HUES48 (cell line): ENCODE data around the gene KANSL1.

Source experiments
- H3K27ac ChIP-seq: one replicate; pipeline ENCODE4 v1.7.0; 2013; ENCODE audit warnings: low read depth, low read length, inconsistent platforms
- H3K27me3 ChIP-seq: 2 replicates; pipeline ENCODE4 v1.6.1; 2013; ENCODE audit warnings: mild to moderate bottlenecking, low read length; ENCODE audit not compliant: control insufficient read depth, insufficient read depth
- H3K36me3 ChIP-seq: 2 replicates; pipeline ENCODE4 v1.6.1; 2013; ENCODE audit warnings: low read length; ENCODE audit not compliant: control insufficient read depth, insufficient read depth
- H3K4me1 ChIP-seq: 2 replicates; pipeline ENCODE4 v1.6.1; 2013; ENCODE audit warnings: mild to moderate bottlenecking, low read length; ENCODE audit not compliant: control insufficient read depth, insufficient read depth
- H3K4me3 ChIP-seq: 2 replicates; pipeline ENCODE4 v1.5.1; 2013; ENCODE audit warnings: mild to moderate bottlenecking, low read depth, low read length
- H3K9ac ChIP-seq: 2 replicates; pipeline ENCODE4 v1.6.1; 2013; ENCODE audit warnings: mild to moderate bottlenecking, low read depth, low read length, moderate library complexity
- H3K9me3 ChIP-seq: 2 replicates; pipeline ENCODE4 v1.6.1; 2013; ENCODE audit warnings: low read length; ENCODE audit not compliant: control insufficient read depth, insufficient read depth

The KANSL1 gene

DNA sequence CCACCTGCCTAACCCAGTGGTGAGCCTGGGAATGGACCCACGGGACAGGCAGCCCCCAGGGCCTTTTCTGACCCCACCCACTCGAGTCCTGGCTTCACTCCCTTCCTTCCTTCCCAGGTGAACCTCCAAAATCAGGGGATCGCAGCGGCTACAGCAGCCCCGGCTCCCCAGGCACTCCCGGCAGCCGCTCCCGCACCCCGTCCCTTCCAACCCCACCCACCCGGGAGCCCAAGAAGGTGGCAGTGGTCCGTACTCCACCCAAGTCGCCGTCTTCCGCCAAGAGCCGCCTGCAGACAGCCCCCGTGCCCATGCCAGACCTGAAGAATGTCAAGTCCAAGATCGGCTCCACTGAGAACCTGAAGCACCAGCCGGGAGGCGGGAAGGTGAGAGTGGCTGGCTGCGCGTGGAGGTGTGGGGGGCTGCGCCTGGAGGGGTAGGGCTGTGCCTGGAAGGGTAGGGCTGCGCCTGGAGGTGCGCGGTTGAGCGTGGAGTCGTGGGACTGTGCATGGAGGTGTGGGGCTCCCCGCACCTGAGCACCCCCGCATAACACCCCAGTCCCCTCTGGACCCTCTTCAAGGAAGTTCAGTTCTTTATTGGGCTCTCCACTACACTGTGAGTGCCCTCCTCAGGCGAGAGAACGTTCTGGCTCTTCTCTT lies 196.8 kb downstream of the KANSL1 start:
- Histone ChIP-seq H3K27ac (no peak overlapping the region), H3K4me1 (peaks cover 7% of the 10 kb centered on the region; the same call in 1 of the 2 replicates), H3K9me3 (no peaks in the 10 kb centered on the region), H3K4me3 (no peak overlapping the region), H3K36me3 (no peaks in the 10 kb centered on the region), H3K27me3 (no peaks in the 10 kb centered on the region), H3K9ac (no peak overlapping the region)

DNA sequence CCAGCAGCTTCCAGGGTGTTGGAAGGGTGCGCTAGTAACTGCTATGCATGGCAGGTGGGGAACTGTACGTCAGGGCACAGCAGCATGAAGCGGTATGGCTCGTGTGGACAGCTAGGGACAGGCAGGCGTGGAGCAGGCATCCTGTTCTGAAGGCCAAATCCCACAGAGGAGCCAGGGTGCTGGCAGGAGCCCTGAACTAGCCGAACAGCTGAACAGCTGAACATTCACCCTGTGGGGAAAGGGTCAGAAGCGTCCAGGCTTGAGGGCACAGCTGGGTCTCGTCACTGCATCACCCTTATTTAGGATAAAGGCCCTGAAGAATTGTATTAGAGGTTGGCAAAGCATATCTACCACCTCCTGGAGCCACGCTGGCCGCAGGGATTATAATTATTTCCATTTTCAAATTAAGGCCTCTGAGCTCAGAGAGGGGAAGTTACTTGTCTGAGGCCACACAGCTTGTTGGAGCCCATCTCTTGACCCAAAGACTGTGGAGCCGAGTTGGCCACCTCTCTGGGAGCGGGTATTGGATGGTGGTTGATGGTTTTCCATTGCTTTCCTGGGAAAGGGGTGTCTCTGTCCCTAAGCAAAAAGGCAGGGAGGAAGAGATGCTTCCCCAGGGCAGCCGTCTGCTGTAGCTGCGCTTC lies 197.5 kb downstream of the KANSL1 start:
- Histone ChIP-seq H3K9me3 (no peaks in the 10 kb centered on the region), H3K36me3 (no peaks in the 10 kb centered on the region), H3K27me3 (no peaks in the 10 kb centered on the region), H3K4me3 (no peak overlapping the region), H3K27ac (no peak overlapping the region), H3K4me1 (peaks cover 7% of the 10 kb centered on the region; the same call in 1 of the 2 replicates), H3K9ac (no peak overlapping the region)

DNA sequence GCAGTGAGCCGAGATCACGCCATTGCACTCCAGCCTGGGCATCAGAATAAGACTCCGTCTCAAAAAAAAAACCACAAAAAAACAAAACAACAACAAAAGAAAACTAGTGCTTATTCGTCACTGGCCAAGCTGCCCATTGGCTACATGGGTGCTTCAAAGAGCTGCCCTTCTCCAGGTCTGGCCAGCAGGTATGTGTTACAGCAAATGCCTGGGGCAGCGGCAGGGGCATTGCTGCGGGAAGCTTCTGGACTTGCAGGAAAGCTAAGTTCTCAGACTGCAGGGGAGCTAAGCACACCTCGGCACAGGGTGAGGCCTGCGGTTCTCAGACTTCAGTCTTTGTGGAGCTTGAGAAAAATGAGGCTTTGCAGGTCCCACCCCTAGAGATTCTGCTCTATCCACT lies 198.2 kb downstream of the KANSL1 start:
- H3K27ac ChIP-seq = no peak overlapping the region
- H3K4me1 ChIP-seq = peaks cover 7% of the 10 kb centered on the region; the same call in 1 of the 2 replicates
- H3K27me3 ChIP-seq = no peaks in the 10 kb centered on the region
- no peaks in the 10 kb centered on the region for H3K36me3 ChIP-seq
- no peaks in the 10 kb centered on the region for H3K9me3 ChIP-seq
- no peak overlapping the region for H3K9ac ChIP-seq
- H3K4me3 ChIP-seq = no peak overlapping the region

DNA sequence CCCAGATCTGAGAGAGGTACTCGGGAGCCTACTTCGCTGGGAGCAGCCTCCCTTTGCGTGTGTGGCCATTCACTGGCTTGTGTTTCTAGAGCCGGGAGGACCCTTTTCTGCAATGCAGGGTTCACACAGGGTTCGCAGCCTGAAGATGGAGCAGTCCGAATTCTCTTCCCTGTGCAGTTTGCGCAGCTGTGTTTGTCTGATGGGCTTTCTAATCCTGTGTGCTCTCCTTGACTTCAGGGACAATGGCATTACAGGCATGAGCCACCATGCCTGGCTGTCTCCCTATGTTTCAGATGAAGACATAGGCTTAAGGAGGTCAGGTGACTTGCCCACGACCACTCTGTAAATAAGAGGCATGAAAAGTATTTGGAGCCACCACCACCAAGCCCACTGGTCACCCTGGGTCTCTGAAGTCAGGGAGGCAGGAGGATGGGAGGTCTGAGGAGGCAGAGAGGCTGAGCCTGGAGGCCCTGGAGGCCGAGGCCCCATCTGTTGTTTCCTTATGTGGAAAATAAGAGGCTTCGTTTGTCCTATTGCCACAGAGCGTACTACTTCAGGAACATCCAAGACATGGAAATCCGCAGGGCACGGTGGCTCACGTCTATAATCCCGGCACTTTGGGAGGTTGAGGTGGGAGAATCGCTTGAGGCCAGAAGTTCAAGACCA lies 199.1 kb downstream of the KANSL1 start:
- H3K27ac ChIP-seq = no peak overlapping the region
- no peaks in the 10 kb centered on the region for H3K36me3 ChIP-seq
- no peak overlapping the region for H3K4me3 ChIP-seq
- H3K9me3 ChIP-seq = no peaks in the 10 kb centered on the region
- no peak overlapping the region for H3K9ac ChIP-seq
- no peaks in the 10 kb centered on the region for H3K27me3 ChIP-seq
- H3K4me1 ChIP-seq = peaks cover 7% of the 10 kb centered on the region; the same call in 1 of the 2 replicates

DNA sequence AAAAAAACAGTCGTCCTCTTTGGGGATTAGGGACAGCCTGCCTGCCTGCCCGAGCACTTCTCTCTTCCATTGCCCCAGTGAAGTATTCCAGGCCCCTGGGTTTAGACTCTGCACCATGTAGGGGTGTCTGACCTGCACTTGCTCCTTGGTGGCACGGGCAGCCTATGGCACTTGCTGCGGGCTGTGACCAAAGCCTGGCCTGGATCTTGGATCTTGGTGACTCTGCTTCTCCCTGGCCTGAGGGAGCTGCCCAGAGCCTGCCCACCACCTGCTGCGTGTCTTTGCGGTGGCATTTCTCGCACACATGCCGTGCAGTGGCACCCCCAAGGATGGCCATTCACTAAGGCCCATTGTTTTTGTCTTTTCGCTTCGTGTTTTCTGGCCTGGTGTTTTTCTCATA lies 200.3 kb downstream of the KANSL1 start:
- Histone ChIP-seq H3K4me1 (peaks cover 7% of the 10 kb centered on the region; the same call in 1 of the 2 replicates), H3K27me3 (no peaks in the 10 kb centered on the region), H3K4me3 (no peak overlapping the region), H3K27ac (no peak overlapping the region), H3K36me3 (no peaks in the 10 kb centered on the region), H3K9me3 (no peaks in the 10 kb centered on the region), H3K9ac (no peak overlapping the region)

DNA sequence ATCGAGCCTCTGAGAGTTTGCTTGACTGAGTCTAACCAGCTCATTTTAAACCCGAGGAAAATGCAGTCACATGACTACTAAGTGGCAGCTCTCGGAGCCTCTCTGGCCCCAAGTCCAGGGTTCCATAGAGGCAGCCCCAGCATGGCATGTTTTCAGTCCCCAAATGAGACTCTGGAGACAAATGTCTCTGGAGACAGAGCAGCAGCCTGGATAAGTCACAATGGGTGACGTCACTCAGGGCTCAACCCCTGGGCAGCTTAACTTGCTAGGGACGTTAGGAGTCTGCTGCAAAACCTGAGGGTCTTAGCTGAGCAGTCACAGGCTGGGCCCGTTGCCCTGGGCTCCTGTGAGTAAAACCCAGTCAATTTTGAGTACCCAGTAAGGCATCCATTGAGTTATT lies 201.1 kb downstream of the KANSL1 start:
- Histone ChIP-seq H3K9ac (no peak overlapping the region), H3K4me3 (no peak overlapping the region), H3K36me3 (no peaks in the 10 kb centered on the region), H3K4me1 (peaks cover 7% of the 10 kb centered on the region; the same call in 1 of the 2 replicates), H3K27ac (no peak overlapping the region), H3K9me3 (no peaks in the 10 kb centered on the region), H3K27me3 (no peaks in the 10 kb centered on the region)

DNA sequence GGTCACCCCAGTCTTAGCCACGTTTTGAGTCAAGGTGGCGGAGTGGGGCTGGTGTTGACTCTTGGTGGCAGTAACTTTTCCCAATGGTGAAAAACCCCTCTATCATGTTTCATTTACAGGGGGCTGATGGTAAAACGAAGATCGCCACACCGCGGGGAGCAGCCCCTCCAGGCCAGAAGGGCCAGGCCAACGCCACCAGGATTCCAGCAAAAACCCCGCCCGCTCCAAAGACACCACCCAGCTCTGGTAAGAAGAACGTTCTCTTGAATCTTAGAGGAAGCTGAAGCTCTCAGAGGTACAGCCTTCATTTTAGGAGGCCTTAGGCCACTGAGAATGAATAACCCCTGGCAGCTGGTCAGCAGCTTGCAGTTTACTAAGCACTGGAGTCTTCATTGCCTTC lies 201.9 kb downstream of the KANSL1 start:
- no peaks in the 10 kb centered on the region for H3K9me3 ChIP-seq
- H3K4me3 ChIP-seq = no peak overlapping the region
- H3K27me3 ChIP-seq = no peaks in the 10 kb centered on the region
- no peak overlapping the region for H3K9ac ChIP-seq
- H3K36me3 ChIP-seq = no peaks in the 10 kb centered on the region
- no peak overlapping the region for H3K27ac ChIP-seq
- H3K4me1 ChIP-seq = peaks cover 7% of the 10 kb centered on the region; the same call in 1 of the 2 replicates

DNA sequence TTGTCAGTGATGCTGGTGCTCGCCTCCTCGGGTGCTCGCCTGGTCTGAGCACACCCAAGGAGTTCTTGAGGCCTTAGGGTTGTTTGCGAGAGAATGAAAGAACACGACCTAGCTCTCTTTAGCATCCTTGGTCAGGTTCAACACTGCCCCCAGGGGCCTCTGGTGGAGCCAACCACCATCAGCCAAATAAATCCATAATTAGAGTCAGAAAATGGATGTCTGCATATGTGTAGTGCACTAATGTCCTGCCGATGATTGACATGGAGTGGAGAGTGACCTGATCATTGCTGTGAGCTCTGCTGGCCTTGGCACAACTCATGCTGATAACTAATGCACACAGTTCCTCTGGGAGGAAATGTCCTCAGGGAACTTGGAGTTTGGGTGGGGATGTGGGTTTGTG lies 202.3 kb downstream of the KANSL1 start:
- H3K9ac ChIP-seq = no peak overlapping the region
- no peaks in the 10 kb centered on the region for H3K36me3 ChIP-seq
- no peak overlapping the region for H3K4me3 ChIP-seq
- H3K27ac ChIP-seq = no peak overlapping the region
- no peaks in the 10 kb centered on the region for H3K27me3 ChIP-seq
- no peaks in the 10 kb centered on the region for H3K9me3 ChIP-seq
- H3K4me1 ChIP-seq = peaks cover 7% of the 10 kb centered on the region; the same call in 1 of the 2 replicates

DNA sequence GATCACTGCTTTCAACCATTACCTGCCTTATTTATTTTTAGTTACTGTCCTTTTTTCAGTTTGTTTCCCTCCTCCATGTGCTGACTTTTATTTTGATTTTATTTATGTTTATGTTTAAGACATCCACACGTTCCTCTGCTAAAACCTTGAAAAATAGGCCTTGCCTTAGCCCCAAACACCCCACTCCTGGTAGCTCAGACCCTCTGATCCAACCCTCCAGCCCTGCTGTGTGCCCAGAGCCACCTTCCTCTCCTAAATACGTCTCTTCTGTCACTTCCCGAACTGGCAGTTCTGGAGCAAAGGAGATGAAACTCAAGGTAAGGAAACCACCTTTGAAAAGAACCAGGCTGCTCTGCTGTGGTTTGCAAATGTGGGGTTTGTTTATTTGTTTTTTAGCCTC lies 203.5 kb downstream of the KANSL1 start:
- no peaks in the 10 kb centered on the region for H3K9me3 ChIP-seq
- H3K4me3 ChIP-seq = no peak overlapping the region
- peaks cover 7% of the 10 kb centered on the region; the same call in 1 of the 2 replicates for H3K4me1 ChIP-seq
- H3K9ac ChIP-seq = no peak overlapping the region
- H3K27ac ChIP-seq = no peak overlapping the region
- H3K36me3 ChIP-seq = no peaks in the 10 kb centered on the region
- no peaks in the 10 kb centered on the region for H3K27me3 ChIP-seq

DNA sequence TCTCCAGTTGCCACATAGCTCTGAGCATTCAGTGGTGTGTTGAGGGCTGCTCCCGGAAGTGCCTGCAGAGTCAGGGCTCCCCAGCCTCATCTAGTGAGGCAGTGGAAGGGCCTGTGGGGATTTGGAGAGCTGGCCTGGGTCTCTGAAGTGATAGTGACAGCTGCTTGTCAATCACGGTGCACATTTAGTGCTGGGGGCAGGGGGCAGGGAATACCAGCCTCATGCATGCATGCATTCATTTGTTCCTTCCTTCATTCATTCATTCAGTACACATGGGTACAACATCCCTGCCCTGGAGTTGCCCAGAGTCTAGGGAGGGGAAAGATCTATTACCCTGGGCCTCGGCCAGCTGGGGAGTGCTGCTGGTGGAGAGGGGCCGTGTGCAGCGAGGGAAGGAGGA lies 205.5 kb downstream of the KANSL1 start:
- no peaks in the 10 kb centered on the region for H3K36me3 ChIP-seq
- H3K4me1 ChIP-seq = no peaks in the 10 kb centered on the region
- H3K9ac ChIP-seq = no peak overlapping the region
- no peak overlapping the region for H3K4me3 ChIP-seq
- no peak overlapping the region for H3K27ac ChIP-seq
- H3K27me3 ChIP-seq = no peaks in the 10 kb centered on the region
- H3K9me3 ChIP-seq = no peaks in the 10 kb centered on the region

DNA sequence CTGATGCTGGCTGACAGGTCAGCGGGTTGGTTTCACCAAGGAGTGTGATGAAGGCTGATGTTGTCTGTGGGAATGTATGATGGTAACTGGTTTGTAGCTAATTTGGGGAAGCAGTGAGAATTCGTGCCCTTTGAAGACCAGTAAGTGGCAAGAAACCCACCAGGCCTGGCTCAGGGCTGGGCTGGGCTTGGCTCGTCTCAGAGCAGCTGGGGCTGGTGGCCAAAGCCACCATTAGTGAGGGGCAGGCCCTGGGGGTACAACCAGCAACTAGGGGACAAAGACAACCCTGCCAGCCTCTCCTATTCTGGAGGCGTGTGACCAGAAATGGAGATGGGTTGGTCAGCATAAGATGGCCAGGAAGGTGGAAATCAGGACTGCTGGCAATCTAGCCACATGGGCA lies 207.2 kb downstream of the KANSL1 start:
- H3K4me1 ChIP-seq = no peaks in the 10 kb centered on the region
- no peaks in the 10 kb centered on the region for H3K9me3 ChIP-seq
- H3K36me3 ChIP-seq = no peaks in the 10 kb centered on the region
- no peak overlapping the region for H3K9ac ChIP-seq
- no peak overlapping the region for H3K27ac ChIP-seq
- no peak overlapping the region for H3K4me3 ChIP-seq
- H3K27me3 ChIP-seq = no peaks in the 10 kb centered on the region
